Activated T-cell treated with anti-CD3 and anti-CD28 coated beads, Interleukin-2, amount 50 U/mL, for 48 hours (primary cell): ENCODE measurements around the gene SEMA5A.

Source experiments
- DNase-seq, 2 experiments: peaks; one replicate each; pipeline ENCODE4 v3.0.0-alpha.2; 2020

Gene SEMA5A

DNA sequence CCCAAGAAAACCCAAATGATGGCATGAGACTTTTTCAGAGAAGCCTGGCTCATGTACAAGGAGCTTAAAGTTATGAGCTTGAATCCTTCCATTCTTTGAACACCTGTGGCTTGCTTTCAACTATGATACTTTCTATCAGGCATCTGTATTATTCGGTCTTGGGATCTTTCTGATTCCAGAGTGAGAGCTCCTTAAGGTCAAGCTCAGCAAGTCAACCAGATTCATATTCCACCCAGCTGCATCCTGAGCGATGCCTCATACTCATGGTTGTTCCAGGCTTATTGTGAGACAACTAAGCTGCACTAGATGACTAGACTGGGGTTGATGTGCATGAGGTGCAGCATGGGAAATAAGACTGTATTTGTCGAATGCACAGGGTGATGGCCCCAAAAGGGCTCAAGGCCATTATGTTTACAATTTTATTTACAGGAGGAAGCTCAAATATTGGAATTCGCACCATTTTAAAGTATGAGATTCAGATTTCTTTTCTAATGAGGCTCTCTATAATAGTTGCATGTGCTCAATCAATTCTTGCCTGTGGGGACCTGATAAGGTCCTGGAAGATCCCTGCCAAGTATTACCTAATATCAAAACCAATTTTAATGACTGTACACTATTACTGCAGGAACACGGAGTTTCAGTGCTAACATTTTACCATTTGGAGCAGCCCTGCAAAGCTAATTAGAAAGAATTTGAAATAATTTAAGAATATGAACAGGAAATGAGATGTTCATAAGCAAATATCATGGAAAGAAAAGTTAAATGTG lies 453.8 kb downstream of the SEMA5A start:
- no peak for DNase-seq

DNA sequence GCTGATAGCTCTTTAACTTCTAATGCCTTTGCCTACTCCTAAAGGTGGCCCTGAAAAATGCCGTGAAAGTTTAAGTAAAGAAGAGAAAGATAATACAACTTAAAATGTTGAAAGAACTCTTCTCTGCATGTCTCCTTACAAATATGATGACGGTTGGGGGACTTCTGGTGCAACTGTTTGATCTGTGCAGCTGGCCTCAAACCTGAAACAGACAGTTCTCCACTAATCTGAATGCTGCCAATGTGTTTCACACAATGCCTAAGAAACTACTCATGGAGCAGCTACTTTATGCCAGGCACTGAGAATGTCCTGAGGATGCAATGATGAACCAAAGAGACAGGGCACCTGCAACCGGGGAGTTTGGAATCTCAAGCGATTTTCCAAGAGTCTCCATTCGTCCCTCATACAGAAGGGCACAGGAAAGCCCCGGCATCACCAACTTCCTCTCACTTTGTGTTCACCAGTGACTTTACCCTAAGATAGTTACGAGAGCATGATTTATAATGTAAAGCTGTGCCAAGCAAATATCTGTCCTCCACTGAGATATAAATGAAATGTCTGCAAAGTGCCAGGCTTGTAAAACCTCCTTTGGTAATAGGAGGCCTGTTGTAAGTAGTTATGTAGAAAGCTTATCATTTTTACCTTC lies 455.4 kb downstream of the SEMA5A start:
- DNase-seq = no peak

DNA sequence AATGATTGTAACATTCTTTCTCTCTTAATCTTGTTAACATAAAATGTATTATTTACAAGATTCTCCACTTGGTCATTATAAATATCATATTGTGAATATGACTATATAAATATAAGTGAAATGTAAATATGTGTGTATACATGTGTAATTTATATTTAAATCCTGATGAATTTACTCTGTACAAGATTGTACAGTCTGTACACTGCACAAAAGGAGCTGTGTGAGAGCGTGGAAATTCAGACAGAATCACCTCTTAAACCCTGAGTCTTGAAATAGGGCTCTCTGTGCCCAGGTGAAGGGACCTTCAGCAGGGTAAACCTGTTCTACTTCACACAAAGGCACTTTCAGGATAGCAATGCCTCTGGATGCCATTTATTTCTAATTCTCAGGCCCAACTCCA lies 456.0 kb downstream of the SEMA5A start:
- DNase-seq = no peak

DNA sequence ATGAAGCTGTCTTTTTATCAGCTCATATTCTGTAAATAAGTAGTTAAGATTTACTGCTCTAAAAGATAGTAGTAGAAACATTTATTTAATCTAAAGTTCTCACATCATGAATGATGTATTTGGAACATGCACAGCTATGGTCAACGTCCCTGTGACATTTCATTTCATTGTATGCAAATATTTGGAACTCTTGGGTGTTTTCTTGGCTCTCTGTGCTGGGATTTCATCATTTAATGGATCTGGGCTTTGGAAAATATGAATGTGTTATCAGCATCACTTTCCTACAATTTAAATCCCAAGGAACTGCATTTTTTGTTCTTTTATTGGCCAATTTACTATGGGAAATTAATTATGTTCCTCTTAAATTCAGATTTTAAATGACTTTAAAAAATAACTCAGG lies 462.9 kb downstream of the SEMA5A start:
- DNase-seq = no peak

DNA sequence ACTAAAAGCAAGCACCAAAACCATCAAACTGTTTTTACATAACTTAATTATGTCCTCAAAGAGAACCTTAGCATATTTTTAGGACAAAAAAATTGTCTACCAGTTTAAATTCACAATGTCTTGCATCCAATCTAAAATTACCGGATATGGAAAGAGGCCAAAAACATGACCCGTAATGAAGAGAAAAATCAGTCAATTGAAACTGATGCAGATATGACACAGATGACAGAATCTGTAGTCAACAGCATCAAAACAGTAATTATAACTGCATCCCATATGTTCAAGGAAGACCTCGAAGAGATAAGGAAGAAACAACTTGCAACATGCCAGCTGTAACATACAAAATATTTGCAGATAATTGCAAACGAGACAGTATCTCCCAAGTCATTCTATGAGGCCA lies 473.2 kb downstream of the SEMA5A start:
- DNase-seq = no peak

DNA sequence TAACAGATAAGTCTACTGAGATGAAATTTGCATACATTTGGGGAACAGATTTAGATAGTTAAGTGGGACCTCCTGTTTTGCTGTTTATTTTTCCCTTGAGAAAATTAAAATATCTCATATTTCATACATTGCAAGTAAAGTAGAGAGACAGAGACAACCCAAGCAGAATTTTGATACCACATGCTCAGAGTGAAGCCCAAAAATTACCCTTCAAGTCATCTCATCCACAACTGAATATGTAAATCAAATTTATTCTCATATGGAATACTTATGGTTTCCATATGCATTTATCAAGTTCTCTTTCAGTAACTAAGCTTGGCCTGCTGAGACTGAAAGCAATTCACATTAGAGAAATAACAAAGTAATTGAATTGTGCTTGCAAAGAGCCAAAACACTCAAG lies 474.4 kb downstream of the SEMA5A start:
- DNase-seq = no peak

DNA sequence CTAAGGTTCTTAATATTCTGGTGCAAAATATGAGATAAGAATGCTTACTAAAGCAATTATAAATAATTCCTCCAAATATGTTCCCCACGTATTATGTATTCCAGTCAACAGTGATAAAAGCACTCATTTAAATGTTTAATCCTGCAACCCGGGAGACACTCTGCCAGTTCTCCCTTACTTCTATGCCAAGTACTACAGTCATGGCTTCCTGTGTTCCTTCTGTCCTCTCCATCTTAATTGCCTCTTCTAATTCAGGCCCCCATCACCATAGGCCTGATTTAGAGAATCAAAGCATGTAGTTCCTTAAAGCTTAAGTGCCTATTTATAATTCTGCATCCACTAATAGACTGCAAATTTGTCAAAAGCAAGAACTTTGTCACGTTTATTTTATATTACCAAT lies 474.8 kb downstream of the SEMA5A start:
- no peak for DNase-seq

DNA sequence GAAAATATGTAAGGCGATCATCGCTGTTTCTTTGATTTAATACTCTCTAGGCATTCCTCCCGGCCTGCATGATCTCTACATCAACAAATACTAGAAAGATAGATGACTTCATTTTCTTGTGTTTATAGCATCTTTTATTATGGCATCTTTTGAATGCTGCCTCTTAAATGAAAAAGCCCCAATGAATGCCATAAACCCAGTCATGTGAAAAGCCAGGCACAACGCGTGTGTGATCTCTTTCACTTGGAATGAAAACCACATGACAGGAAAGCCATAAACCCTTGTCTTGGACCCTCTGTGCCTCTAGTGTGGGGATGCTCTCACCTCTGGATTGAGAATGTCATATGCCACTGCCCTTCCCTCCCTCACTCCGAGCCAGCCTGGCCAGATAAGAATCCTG lies 476.2 kb downstream of the SEMA5A start:
- no peak for DNase-seq

DNA sequence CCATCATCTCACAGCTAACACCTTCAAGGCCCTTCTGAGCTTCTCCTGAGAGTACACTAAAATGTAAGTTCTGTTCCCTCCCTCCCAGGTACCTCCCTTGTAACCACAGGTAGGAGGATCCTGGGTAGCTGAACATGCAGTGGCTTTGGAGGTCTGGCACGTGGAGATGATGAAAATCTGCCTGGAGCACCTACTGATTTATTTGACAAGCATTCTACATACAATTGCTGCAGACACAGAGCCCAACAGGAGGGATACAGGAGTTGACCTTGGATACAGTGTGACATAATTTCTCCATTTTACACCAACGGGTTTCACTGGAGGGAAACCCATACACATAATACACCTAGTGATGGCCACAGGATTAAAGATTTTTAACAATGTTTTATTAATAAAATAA lies 478.7 kb downstream of the SEMA5A start:
- no peak for DNase-seq

DNA sequence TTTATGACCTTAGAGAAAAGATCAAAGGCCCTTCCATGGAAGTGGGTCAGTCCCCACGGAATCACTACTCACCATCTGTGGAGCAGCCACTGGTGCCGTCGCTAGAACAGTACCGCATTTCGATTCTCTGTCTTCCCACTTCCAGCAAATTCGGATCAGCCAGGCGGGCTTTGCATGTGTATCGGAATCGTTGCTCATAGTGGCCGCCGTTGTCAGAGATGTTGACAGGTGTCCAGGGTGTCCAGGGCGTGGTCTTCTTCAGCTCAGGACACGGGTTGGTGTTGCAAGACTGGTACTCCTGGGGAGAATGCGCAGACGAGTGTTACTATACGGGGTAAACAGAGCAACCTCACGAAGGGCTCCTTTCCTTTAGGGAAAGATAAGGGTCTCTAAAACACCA lies 479.5 kb downstream of the SEMA5A start:
- no peak for DNase-seq

DNA sequence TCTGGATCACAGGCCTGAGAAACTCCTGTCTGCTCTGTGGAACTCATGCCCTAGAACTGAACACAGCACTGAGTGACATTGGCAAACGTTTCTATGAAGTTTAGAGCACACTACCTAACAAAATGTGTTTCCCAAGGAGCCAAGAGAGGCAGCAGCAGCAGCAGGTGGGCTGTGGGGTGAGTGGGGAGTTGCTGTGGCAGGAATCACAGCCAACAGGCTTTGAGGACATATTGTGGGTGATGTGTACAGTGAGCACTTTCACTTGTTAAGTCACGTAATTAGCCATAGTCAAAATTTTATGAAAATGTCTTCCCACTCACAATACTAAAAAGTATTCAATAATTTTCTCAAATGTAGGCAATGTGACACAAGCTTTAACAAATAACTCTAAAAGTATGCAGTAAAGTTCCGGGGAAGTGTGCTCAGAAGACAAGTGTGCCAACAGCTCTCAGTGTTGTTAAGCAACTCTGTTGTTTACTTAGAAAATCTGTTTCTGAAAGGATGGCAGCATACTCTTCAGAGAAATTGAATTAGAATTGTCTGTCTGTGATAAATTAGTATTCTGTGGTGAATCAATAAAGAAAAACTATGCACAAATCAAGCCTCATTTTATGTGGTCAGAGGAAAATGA lies 482.1 kb downstream of the SEMA5A start:
- DNase-seq = no peak

DNA sequence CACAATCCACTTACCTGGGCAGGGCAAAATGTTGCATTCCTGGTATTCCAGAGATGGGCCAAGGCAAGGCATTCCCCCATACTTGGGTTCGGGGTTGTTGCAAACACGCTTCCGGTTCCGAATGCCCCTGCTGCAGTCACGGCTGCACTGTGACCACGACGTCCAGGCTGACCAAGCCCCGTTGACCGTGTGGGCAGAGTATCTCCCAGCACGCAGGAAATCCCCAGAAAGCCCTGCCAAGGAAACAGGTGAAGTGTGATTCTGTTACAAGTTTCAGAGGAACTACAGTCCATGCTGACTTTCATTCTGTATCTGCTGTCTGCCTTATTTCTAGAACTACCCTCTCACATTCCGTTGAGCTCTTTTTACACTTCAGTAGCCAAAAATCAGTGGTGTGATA lies 483.0 kb downstream of the SEMA5A start:
- DNase-seq = no peak

DNA sequence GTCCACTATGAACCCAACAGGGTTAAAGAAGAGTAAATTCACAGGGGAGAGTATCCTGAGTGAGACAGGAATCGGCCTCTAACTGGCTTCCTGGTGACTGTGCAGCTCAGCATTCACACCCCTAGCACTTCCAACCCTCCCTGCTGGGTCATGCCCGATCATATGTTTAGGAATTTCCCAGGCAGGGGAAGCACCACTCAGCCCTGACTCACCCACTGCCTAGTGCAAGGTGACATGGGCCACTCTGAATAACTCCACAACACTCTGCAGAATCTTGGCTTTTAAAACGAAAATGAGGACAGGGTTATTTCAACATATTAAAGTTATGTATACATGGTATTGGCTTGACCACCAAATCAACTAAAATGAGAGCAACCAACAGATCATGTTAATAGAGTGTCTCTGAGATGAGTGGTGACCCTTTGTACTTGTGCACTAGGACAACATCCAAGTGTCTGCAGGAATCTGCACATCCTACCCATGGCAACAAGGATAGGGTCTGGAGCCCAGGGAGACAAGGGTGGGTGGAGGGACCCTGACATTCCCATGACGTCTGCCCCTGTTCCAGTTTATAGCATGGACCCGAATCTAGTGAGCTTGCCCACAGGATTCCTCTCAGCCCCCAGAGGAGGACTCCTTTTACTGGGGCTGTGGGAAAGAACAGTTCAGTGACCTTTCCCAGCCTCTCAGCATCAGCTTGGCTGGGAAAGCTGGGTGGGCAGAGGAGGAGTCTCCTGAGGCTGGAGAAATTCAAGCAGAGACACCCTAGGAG lies 485.8 kb downstream of the SEMA5A start:
- DNase-seq = no peak

DNA sequence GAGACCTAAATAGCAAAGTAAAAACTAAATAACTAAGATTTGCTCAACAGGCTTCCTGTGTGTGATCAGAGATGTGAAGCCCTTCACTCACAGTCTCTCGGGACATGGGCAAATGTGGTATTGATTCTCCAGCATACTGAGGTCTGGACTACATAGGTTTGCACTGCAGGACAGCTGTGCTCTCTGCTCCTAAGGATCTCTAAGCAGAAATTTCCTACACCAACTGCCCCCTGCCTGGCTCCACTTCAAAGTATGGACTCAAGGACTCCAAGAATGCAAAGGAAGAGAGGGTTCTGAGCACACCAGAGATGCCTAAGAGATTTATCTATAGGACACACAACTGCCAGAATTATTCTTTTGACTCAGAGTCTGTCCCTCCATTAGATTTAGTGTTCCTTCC lies 487.2 kb downstream of the SEMA5A start:
- no peak for DNase-seq

DNA sequence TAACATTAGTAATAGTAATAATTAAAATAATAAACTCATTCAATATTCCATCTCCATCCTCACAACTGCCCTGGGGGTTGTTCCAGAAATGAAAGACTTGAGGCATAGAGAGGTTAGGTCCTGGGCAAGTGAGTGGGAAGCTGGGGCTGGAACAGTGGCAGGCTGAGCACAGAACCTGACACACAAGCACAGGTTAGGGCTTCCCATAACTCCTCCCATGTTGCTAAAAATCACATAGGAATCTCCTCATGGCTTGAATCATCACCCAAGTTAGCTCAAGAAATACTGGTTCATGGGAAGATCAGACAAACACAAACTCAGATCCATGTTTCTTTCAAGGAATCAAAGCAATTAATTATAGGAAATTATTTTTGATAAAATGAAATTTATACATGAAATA lies 487.7 kb downstream of the SEMA5A start:
- DNase-seq = no peak

DNA sequence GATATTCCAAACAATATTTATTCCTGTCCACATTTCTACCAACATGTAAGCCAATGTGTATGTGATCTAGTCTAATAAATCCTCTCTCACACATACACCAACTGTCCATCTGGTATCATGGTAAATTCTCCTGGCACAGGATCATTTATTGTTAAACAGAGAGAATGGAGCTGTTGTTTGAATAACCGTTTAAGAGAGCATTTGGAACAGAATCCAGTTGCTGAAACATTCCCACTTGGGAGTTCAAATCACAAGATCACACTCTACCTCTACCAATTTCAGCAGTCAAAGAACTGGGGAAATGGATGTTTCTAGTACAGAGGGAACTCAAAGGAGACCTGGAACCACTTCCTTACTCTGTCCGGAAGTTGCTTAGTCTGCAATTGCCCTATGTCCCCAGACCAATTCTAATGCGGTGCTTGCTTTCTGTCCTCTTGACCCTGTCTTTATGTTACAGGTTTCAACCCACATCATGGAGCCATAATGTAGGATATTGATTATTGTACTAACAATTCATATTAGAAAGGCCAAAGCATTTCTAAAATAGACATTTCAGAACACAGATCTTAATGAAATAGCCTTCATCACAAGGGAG lies 488.4 kb downstream of the SEMA5A start:
- no peak for DNase-seq

DNA sequence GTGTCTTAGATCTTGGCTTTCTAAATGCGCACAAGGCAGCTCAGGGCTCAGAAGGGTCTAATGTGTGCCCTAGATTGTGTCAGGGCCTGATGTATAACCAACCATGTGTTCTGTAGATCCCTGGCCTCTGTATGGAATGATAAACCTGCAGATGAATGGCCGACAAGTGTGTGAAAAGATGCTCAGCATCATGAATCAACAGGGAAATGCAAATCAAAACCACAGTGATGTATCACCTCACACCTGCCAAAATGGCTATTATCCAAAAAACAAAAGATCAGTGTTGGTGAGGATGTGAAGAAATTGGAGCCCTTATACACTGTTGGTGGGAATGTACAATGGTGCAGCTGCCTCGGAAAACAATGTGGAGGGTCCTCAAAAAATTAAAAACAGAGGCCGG lies 489.8 kb downstream of the SEMA5A start:
- no peak for DNase-seq

DNA sequence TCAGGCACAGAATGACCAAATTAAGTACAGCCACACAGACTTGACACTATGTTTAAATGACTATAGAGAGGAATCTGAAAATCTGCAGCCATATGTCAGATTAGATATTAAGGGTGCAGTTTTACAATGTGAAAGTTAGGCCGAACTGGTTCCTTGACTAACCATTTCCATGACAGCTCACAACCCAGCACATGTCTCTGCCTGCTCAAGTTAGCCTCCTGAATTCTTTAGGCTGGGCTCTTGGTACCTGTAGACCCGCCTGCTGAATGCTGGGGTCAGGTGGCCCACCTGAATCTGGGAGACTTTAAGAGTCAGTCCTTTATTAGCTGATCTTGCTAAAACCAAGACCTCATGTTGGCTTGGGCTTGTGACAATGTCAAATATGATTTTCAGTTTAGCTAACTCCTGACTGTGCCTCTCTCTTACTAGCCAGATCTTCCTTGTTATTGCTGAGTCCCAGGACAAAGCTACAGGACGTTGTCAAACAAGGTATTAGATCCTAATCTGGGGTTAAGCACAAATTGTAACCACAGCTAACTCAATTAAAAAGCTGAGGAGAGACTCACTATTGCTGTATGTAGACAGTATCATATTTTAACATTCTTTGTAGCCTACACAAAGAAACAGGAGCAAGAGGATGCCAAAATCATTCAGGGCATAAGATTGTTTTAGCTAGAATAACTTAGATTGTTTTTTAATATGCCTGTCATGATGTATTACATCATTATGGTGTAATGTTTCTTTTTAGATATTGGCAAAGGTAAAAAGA lies 490.9 kb downstream of the SEMA5A start:
- DNase-seq = no peak

DNA sequence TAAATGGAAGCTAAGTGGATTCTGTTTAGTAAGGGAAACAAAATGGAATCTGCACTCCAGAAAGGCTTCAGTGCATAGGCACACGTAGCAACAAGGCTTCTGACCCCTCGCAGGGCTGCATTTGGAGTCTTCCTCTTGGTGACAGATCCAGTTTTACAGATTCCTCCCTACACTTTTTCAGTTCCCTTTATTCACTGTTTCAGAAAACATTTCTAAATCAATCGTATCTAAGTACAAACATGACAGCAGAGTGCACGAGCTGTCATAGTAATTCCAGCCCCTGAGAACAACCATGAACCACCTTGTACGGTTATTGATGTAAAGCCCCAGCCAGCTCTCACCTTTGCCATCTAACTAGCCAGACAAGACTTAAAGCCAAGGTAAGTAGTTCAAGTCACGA lies 491.6 kb downstream of the SEMA5A start:
- DNase-seq = no peak

DNA sequence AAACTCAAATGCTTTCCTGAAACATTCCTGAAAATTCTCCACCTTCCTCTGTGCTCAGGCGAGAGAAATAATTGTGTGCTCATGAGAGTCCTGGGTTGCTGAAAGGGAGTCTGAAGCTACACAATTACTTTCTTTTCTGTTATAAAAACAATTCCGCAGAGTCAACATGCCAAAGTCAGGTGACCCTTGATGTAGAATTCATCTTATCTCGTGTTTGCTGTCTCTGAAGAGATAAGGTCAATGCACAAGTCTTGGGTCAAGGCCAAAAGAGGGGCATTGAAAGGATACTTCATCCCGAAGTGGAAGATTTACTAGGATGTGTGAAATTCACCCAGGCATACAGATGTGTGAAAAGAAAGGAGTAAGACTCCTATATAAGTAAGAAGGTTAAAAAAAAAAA lies 493.5 kb downstream of the SEMA5A start:
- no peak for DNase-seq

DNA sequence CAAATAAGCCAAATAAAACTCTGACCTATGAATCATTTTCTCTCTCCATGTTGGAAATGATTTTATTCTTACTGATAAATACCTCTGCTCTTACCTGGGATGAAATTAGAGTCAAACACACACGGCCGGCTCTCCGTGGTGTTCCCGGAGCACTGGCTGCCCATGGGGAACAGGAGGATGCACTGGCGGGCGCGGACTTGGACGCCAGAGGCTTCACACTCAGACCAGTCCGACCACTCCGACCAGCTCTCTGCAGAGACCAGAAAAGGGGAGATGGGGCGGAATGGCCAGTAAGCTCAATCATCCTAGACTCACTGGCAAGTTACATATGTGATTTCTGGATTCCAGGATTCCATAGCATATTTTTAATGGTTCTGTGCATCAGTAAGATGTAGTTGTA lies 494.1 kb downstream of the SEMA5A start:
- no peak for DNase-seq

DNA sequence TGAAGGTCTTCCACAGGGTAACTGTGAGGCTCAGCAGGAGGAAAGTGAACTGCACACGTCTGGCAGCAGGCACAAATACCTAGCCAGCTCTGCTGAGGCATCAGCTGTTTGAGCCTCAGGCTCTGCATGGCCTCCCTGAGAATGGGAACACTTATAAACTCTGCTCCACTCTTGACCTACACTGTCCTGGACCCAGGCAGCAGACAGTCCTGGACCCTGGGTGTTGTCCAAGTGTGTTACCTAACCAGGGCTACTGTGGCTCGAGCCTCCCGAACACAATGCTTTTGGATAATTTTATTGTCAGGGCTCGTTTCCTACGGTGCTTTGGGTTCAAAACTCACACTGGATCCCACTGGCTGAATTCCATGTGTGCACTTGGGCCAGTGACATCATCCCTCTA lies 497.9 kb downstream of the SEMA5A start:
- DNase-seq = no peak
